Stimulated activated CD4-positive, alpha-beta T cell treated with anti-CD3 and anti-CD28 coated beads, Interleukin-12 subunit alpha, Interleukin-12 subunit beta, amount 100 ng/mL, for 24 hours (primary cell): ENCODE measurements around the gene SLC6A12.

Experiments used
- DNase-seq, 2 experiments: peaks; one replicate each; pipeline ENCODE4 v3.0.0-alpha.2; 2020; ENCODE audit warnings: low read depth in 2 of 2

The SLC6A12 gene

GRCh38 chr12:234891-235415 lies 21.0 kb upstream of the SLC6A12 start:
- DNase-seq, result no peak

- DNase-seq, result no peak
Observed at GRCh38 chr12:234019-234418, 20.1 kb upstream of the SLC6A12 start.

GRCh38 chr12:233615-233968 lies 19.6 kb upstream of the SLC6A12 start:
- no peak for DNase-seq

- no peak for DNase-seq
Observed at GRCh38 chr12:232731-233614, 19.0 kb upstream of the SLC6A12 start.

- no peak for DNase-seq
Observed at GRCh38 chr12:230925-231671, 17.1 kb upstream of the SLC6A12 start.

GRCh38 chr12:229441-230191 lies 15.7 kb upstream of the SLC6A12 start:
- no peak for DNase-seq

GRCh38 chr12:228846-229200 lies 14.9 kb upstream of the SLC6A12 start:
- DNase-seq, result no peak

- no peak for DNase-seq
Observed at GRCh38 chr12:227923-228845, 14.2 kb upstream of the SLC6A12 start.

- DNase-seq, result no peak
Observed at GRCh38 chr12:227286-227915, 13.4 kb upstream of the SLC6A12 start.

GRCh38 chr12:226401-226800 lies 12.4 kb upstream of the SLC6A12 start:
- DNase-seq, result no peak

GRCh38 chr12:225012-225411 lies 11.1 kb upstream of the SLC6A12 start:
- no peak for DNase-seq

GRCh38 chr12:224330-224729 lies 10.4 kb upstream of the SLC6A12 start:
- no peak for DNase-seq

GRCh38 chr12:223841-224240 lies 9.9 kb upstream of the SLC6A12 start:
- DNase-seq, result no peak

GRCh38 chr12:221736-222135 lies 7.8 kb upstream of the SLC6A12 start:
- DNase-seq, result no peak

- DNase-seq, result no peak
Observed at GRCh38 chr12:220946-221550, 7.1 kb upstream of the SLC6A12 start.

- no peak for DNase-seq
Observed at GRCh38 chr12:220491-220890, 6.5 kb upstream of the SLC6A12 start.

- peak; percentile 2 to 60 for DNase-seq
Observed at GRCh38 chr12:219891-220352, 6.0 kb upstream of the SLC6A12 start.

- no peak for DNase-seq
Observed at GRCh38 chr12:218728-219590, 5.0 kb upstream of the SLC6A12 start.

GRCh38 chr12:218221-218620 lies 4.3 kb upstream of the SLC6A12 start:
- no peak for DNase-seq
